NCI-H82 treated with DMSO at 0.1 percent for 48 hours (cell line): Measurements from ENCODE around the gene DNAH8.

ENCODE experiments used
- DNase-seq: peaks from one replicate; lab custom pipeline; 2025; ENCODE audit not compliant: unreplicated experiment; lab: John Stamatoyannopoulos, UW

Gene DNAH8

DNA sequence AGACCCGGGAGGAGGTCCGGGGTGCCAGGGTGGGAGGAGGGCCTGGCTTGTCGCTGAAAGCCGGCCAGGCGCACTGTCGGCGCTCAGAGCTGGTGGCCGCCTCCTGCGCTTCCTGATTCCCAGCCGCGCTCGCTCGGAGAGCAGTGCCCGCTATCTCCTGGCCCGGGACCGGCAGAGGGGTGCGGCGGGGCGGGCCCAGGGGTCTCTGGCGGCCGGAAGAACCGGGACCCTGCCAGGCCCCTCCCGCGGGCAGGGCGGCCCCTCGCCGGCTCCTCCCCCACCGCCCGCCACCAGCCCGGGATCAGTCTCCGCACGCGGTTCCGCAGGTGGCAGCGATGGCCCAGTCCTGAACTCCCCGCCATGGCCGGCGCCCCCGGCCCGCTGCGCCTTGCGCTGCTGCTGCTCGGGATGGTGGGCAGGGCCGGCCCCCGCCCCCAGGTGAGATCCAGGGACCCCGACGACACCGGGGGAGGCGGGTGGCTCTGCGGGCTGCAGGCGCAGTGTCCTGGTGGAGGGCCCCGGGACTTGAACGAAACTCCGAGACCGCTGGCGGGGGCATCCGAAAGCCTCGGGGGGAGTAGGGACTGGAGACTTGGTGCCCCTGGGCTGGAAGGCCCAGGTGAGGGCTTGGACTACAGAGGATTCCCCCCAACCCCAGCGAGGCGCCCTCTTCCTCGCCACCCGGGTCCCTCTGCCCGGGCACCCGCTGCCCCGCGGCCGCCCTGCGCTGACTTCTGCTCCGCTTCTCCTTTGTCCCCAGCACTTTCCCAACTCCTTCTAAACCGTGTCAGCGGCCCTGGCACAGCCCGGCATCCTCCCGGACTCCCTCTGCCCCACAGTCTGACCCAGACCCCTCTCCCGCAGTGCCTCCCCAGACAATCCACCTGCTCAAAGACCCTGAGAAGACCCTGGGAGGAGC lies 333.6 kb downstream of the DNAH8 start, which contains the start of gene GLP1R:
Gene GLP1R (plus strand): TSS at position 301 of the 919 bp plus-strand sequence. CDS start 60 bp downstream, at position 361.
- no peak for DNase-seq

GRCh38 chr6:39049575-39050283 lies 334.6 kb downstream of the DNAH8 start:
- no peak for DNase-seq

DNA sequence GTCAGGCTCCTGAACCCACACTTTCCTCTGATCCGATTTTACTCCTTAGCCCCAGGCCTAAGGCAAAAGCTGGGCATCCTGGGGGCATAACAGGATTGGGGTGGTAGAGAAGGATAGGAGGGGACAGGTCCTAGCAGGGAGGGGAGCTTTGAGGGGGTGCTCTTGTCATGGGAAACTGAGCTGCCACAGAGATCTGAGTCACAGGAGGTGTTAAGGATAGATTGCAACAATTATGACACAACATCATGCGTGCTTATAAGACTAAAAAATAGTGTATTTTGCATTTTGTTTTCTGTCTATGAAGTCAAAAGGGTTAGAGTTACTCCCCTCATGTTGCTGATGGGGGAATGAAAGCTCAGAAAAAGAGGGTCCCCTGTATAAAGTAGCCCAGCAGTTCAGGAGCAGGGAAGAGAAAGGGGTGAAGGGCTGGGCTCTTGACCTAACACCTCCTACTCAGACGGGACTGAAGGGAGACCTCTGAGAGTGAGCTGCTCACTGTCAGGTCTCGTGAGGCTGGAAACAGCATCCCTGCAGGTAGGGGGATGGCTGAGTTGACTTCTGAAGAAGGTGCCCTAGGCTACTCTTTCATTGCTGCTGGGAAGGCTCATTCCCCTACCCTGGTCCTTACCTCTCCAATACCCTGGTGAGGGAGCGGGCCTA lies 335.5 kb downstream of the DNAH8 start:
- DNase-seq: no peak

DNA sequence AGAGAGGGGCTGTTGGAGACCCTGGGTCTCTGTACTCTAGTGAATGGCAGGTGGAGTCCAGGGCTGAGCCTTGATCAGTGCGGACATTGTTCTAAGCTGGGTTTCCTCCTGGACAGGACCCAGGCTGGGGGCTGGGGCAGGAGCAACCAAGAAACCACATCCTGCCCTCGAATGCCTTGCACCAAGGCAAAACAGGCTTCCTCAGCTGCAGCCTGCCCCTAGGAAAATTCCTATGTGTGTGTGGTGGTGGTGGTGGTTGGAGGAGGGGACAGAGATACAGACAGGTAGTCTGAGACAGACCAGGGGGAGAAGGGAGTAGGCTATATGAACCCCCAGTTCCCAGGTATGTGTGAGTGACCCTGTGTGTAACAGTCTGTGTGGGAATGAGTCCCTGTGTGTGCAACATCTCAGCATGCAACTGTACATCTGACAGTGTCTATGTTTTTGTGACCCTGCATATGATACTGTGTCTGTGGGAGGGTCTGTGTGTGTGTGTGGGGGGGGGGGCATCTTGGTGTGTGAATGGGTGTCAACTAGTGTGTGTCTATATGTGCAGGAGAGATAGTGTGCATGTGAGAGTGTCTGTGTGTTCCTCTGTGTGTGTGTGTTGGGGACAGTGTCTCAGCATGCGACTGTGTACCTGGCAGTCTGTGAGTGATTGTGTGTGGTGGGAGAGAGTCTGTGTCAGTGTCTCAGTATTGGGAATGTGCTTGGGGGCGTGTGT lies 336.4 kb downstream of the DNAH8 start:
- no peak for DNase-seq

GRCh38 chr6:39053016-39053624 lies 338.0 kb downstream of the DNAH8 start:
- DNase-seq: no peak

DNA sequence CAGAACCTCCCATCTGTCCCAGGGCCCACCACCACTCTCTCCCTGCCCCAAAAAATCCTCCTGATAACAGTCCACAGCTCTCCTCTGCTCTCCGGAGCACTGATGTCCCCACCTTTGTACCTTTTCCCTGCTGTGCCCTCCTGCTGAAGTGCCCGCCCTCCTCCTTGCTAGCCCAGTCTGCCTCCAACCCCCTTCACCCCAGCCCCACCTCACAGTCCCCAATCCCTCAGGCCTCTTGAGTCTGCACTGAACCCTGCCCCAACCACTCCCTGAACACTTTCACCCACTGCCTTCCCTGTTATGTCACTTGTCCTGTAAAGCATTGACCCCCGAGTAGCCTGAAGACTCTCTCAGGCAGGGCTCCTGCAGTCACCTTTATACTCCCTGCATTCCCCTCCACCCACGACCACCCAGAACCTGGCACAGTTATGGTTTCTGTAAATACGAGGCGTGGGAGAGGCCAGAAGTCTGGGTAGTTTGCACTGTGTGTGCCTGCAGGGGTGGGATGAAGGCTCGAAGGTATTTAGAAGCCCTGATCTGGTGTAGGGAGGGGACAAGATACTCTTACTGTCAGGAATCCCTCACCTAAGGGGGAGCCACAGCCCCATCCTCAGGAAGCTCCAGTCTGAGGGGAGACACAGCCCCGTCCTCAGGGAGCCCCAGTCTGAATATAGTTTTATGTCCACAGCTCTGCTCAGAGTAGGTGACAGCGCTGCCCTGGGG lies 338.9 kb downstream of the DNAH8 start:
- DNase-seq: no peak

DNA sequence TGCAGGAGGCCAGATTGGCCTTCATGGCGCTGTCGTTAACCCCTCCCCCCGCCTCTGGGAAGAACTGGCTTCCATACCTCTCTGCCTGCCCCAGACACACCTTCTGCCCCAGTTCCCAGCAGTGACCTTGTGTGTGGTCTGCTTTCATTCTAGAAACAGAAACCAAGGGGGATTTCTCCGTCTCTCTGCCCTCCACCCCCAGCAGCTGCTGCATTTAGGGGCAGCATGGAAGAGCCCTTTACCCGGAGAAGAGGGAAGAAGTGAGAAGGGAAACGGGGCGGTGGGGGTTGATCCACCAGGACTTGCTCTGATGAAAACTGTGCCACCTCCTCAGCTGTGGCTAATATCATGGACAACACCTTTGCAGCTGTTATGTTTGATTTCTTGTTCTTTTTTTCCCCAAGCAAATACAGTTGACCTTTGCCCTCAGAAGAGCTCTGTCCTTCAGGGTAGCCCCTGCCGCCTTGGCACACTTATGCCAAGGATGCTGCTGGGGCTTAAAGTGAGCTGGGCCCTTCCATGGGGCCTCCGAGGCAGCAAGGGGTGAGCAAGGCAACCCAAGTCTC lies 339.5 kb downstream of the DNAH8 start:
- no peak for DNase-seq

DNA sequence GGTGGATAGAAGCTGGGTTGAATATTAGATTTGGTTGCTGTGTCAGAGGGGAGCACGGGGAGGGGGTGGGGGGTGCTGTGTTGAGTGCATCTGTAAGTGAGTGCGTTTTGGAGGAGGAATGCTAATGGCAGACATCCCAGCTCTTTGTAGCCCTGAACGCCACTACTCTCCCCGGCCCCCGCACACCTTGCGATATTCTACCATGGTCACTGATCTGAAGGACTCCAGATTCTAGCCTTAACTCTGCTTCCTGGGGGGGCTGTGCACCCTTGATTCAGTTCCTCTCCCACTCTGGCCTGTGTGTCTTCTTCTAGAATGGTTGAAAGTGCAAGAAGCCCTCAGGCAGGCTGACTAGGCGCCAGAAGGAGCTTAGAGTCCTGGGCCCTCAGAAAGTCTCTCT lies 340.6 kb downstream of the DNAH8 start:
- no peak for DNase-seq

GRCh38 chr6:39056191-39056590 lies 341.1 kb downstream of the DNAH8 start:
- no peak for DNase-seq

DNA sequence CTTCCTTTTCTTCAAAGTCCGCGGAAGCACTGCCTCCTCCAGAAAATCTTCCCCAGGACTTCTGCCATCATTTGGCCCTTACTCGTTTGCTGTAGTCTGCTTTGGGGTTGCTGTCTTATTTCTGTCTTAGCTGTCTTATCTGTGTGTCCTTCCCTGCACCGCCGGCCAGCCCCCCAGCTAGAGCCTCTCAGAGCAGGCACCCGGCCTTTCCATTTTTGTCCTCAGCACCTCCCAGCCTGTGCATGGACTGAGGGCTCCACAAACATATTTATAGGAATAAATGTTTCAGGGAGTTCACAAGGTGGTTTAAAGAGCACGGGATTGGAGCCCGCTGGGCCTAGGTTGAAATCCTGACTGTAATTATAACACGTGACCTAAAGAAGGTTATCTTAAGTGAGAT lies 341.6 kb downstream of the DNAH8 start:
- no peak for DNase-seq

- DNase-seq: no peak
Measured at GRCh38 chr6:39057251-39058155, 342.4 kb downstream of the DNAH8 start.

DNA sequence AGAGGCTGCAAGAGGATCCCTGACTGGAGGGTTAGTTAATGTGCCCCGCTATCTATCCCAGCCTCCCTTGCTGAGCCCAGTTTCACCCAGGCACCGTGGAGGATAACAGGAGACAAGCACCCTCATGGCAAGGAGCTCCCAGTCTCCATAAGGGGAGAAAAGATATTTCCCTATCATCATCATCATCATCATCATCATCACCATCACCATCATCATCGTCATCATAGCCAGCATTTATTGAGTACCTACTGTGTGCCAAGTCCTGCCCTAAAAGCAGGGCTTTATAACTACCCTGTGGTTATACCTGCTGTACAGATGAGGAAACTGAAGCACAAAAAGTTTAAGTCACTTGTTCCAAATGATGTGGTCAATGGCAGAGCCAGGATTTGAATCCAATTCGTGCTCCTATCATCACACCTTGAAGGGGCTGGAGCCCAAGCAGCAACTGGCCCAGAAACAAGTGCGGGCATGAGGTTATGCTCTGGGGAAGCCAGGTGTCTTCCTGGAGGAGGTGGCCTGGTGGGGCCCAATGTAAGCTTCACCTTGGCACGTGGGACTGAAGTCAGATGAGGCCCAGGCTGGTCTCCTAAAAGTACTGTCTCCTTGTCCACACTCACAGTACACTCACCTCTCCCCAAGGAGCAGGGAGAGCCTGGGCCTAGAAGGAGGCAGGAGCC lies 343.5 kb downstream of the DNAH8 start:
- DNase-seq: no peak

- DNase-seq: no peak
Measured at GRCh38 chr6:39059496-39060310, 344.6 kb downstream of the DNAH8 start.

DNA sequence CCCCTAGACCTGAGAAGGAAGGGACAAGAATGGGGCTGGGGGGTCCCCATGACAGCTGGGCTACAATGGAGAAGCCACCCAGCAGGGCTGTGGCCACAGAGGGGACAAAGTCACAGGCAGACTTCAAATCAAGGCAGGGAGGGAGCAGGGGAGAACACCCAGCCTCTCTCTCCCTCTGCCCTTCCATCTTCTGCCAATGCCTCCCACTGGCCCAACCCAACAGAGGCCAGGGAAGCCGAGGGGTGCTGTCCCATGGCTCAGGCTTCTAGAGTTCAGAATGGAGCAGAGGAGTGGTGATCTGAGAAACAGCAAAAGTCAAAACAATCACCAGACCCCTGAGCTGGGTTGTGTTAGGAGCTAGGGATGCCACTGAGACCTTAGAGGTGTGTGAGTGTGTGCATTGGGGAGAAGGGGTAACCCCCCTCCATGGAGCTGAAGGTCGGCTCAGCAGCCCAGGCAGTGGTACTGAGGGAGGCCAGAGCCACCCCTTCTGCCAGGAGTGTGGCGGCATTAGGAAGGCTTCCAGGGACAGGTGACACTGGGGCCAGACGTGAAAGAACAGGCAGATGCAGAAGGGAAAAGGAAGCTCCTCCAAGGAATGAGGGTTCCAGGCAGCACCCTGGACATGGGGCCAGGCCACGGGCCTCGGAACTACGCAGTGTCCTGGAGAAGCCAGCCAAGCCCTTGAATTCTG lies 345.5 kb downstream of the DNAH8 start:
- DNase-seq: no peak

DNA sequence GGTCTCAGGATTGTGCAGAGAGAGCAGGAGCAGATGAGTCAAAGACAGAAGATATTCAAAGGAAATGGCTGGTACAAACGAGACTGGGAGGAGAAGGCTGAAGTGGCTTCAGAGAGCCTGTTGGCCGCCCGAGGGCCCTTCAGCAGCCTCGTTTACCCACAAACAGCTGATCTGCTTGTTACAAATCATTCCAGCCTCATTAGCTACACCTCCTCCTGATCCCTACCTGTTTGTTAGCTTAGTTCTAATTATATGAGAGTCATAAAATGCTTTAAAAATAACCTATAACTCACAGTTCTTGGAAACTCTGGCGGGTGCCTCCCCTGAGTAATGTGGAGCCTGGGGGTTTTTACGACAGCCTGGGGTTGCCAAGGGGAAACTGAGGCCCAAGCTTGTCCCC lies 346.1 kb downstream of the DNAH8 start:
- DNase-seq: no peak

- DNase-seq: no peak
Measured at GRCh38 chr6:39061588-39061987, 346.5 kb downstream of the DNAH8 start.
